HEK293 (cell line): ENCODE results near the gene TEDC2.

ENCODE experiments used
- AEBP2 ChIP-seq: fragments of 450-650 bp; formaldehyde crosslinking; IDR thresholded peaks from 2 replicates; pipeline ENCODE4 v1.5.1; 2016; ENCODE audit warnings: missing biosample characterization, missing genetic modification characterization, borderline replicate concordance
- BCL11B ChIP-seq: fragments of 450-650 bp; formaldehyde crosslinking; IDR thresholded peaks from 2 replicates; pipeline ENCODE4 v1.5.1; 2016; ENCODE audit warnings: low read depth, missing biosample characterization, missing genetic modification characterization
- KLF1 ChIP-seq: fragments of 450-650 bp; formaldehyde crosslinking; IDR thresholded peaks from 2 replicates; pipeline ENCODE4 v1.5.1; 2016; ENCODE audit warnings: missing biosample characterization, missing genetic modification characterization
- PRDM6 ChIP-seq: fragments of 450-650 bp; formaldehyde crosslinking; IDR thresholded peaks from 2 replicates; pipeline ENCODE4 v1.5.1; 2017; ENCODE audit warnings: missing biosample characterization, missing genetic modification characterization
- REPIN1 ChIP-seq: fragments of 450-650 bp; formaldehyde crosslinking; IDR thresholded peaks from 2 replicates; pipeline ENCODE4 v1.5.1; 2017; ENCODE audit warnings: missing biosample characterization, missing genetic modification characterization, low read depth
- YY1 ChIP-seq: fragments of 450-650 bp; formaldehyde crosslinking; IDR thresholded peaks from 2 replicates; pipeline ENCODE4 v1.5.1; 2018; ENCODE audit warnings: missing biosample characterization, missing genetic modification characterization
- ZBTB10 ChIP-seq: fragments of 450-650 bp; formaldehyde crosslinking; IDR thresholded peaks from 2 replicates; pipeline ENCODE4 v1.5.1; 2016; ENCODE audit warnings: missing biosample characterization, missing genetic modification characterization
- ZBTB21 ChIP-seq: fragments of 450-650 bp; formaldehyde crosslinking; IDR thresholded peaks from 2 replicates; pipeline ENCODE4 v1.5.1; 2017; ENCODE audit warnings: missing biosample characterization, missing genetic modification characterization
- ZNF133 ChIP-seq: fragments of 450-650 bp; formaldehyde crosslinking; IDR thresholded peaks from 2 replicates; pipeline ENCODE4 v1.5.1; 2016; ENCODE audit warnings: missing biosample characterization, missing genetic modification characterization
- ZNF2 ChIP-seq: fragments of 450-650 bp; formaldehyde crosslinking; IDR thresholded peaks from 2 replicates; pipeline ENCODE4 v1.5.1; 2016; ENCODE audit warnings: missing biosample characterization, missing genetic modification characterization
- ZNF398 ChIP-seq: fragments of 450-650 bp; formaldehyde crosslinking; IDR thresholded peaks from 2 replicates; pipeline ENCODE4 v1.5.1; 2017; ENCODE audit warnings: missing biosample characterization, missing genetic modification characterization
- ZNF580 ChIP-seq: fragments of 450-650 bp; formaldehyde crosslinking; IDR thresholded peaks from 2 replicates; pipeline ENCODE4 v1.5.1; 2016; ENCODE audit warnings: missing biosample characterization, missing genetic modification characterization
- ZNF660 ChIP-seq: fragments of 450-650 bp; IDR thresholded peaks from 2 replicates; pipeline ENCODE4 v1.5.1; 2018; ENCODE audit warnings: missing biosample characterization, mild to moderate bottlenecking, missing genetic modification characterization
- ZNF670 ChIP-seq: fragments of 450-650 bp; formaldehyde crosslinking; IDR thresholded peaks from 2 replicates; pipeline ENCODE4 v1.5.1; 2016; ENCODE audit warnings: missing biosample characterization, missing genetic modification characterization, low read depth
- ZNF76 ChIP-seq: fragments of 450-650 bp; formaldehyde crosslinking; IDR thresholded peaks from 2 replicates; pipeline ENCODE4; 2016; ENCODE audit warnings: low read depth, missing biosample characterization, missing genetic modification characterization, borderline replicate concordance
- TF ChIP-seq, protein P1 (sequence below): fragments of 450-650 bp; formaldehyde crosslinking; IDR thresholded peaks from 2 replicates; pipeline ENCODE4 v1.5.0; 2017; ENCODE audit warnings: missing biosample characterization, missing genetic modification characterization, borderline replicate concordance
- TF ChIP-seq, protein P2 (sequence below): fragments of 450-650 bp; formaldehyde crosslinking; IDR thresholded peaks from 2 replicates; pipeline ENCODE4 v1.5.1; 2016; ENCODE audit warnings: missing biosample characterization, missing genetic modification characterization
- TF ChIP-seq, protein P3 (sequence below): fragments of 450-650 bp; formaldehyde crosslinking; IDR thresholded peaks from 2 replicates; pipeline ENCODE4 v1.5.1; 2016; ENCODE audit warnings: missing biosample characterization, missing genetic modification characterization, low read depth
- TF ChIP-seq, protein P4 (sequence below): fragments of 450-650 bp; formaldehyde crosslinking; conservative IDR thresholded peaks from 2 replicates; pipeline ENCODE4 v1.5.1; 2016; ENCODE audit warnings: low read depth, missing biosample characterization, missing genetic modification characterization

TEDC2 gene

GRCh38 chr16:2475413-2476344 lies 15.8 kb downstream of the TEDC2 start (continued):
- TF ChIP-seq, protein P1, sequence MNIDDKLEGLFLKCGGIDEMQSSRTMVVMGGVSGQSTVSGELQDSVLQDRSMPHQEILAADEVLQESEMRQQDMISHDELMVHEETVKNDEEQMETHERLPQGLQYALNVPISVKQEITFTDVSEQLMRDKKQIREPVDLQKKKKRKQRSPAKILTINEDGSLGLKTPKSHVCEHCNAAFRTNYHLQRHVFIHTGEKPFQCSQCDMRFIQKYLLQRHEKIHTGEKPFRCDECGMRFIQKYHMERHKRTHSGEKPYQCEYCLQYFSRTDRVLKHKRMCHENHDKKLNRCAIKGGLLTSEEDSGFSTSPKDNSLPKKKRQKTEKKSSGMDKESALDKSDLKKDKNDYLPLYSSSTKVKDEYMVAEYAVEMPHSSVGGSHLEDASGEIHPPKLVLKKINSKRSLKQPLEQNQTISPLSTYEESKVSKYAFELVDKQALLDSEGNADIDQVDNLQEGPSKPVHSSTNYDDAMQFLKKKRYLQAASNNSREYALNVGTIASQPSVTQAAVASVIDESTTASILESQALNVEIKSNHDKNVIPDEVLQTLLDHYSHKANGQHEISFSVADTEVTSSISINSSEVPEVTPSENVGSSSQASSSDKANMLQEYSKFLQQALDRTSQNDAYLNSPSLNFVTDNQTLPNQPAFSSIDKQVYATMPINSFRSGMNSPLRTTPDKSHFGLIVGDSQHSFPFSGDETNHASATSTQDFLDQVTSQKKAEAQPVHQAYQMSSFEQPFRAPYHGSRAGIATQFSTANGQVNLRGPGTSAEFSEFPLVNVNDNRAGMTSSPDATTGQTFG (tag by site-specific recombination), result no peak
- no peak for TF ChIP-seq AEBP2
- TF ChIP-seq, protein P2, sequence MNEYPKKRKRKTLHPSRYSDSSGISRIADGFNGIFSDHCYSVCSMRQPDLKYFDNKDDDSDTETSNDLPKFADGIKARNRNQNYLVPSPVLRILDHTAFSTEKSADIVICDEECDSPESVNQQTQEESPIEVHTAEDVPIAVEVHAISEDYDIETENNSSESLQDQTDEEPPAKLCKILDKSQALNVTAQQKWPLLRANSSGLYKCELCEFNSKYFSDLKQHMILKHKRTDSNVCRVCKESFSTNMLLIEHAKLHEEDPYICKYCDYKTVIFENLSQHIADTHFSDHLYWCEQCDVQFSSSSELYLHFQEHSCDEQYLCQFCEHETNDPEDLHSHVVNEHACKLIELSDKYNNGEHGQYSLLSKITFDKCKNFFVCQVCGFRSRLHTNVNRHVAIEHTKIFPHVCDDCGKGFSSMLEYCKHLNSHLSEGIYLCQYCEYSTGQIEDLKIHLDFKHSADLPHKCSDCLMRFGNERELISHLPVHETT (tag by site-specific recombination), result no peak
- TF ChIP-seq ZNF398 (tag by site-specific recombination), result no peak
- no peak for TF ChIP-seq ZNF670
- TF ChIP-seq, protein P3, sequence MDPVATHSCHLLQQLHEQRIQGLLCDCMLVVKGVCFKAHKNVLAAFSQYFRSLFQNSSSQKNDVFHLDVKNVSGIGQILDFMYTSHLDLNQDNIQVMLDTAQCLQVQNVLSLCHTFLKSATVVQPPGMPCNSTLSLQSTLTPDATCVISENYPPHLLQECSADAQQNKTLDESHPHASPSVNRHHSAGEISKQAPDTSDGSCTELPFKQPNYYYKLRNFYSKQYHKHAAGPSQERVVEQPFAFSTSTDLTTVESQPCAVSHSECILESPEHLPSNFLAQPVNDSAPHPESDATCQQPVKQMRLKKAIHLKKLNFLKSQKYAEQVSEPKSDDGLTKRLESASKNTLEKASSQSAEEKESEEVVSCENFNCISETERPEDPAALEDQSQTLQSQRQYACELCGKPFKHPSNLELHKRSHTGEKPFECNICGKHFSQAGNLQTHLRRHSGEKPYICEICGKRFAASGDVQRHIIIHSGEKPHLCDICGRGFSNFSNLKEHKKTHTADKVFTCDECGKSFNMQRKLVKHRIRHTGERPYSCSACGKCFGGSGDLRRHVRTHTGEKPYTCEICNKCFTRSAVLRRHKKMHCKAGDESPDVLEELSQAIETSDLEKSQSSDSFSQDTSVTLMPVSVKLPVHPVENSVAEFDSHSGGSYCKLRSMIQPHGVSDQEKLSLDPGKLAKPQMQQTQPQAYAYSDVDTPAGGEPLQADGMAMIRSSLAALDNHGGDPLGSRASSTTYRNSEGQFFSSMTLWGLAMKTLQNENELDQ (tag by site-specific recombination), result no peak
- no peak for TF ChIP-seq ZNF133
- TF ChIP-seq ZNF2 (tag by site-specific recombination), result no peak
- no peak for TF ChIP-seq YY1
- no peak for TF ChIP-seq ZNF660
- TF ChIP-seq ZNF580 (tag by site-specific recombination), result no peak
- no peak for TF ChIP-seq ZNF76
- TF ChIP-seq REPIN1, result no peak
- TF ChIP-seq ZBTB21, result no peak
- 0 out of 2 replicates have a peak, but pooled peaks have one; percentile 28 for TF ChIP-seq BCL11B (tag by site-specific recombination)
- TF ChIP-seq ZBTB10 (tag by site-specific recombination), result no peak
- TF ChIP-seq, protein P4, sequence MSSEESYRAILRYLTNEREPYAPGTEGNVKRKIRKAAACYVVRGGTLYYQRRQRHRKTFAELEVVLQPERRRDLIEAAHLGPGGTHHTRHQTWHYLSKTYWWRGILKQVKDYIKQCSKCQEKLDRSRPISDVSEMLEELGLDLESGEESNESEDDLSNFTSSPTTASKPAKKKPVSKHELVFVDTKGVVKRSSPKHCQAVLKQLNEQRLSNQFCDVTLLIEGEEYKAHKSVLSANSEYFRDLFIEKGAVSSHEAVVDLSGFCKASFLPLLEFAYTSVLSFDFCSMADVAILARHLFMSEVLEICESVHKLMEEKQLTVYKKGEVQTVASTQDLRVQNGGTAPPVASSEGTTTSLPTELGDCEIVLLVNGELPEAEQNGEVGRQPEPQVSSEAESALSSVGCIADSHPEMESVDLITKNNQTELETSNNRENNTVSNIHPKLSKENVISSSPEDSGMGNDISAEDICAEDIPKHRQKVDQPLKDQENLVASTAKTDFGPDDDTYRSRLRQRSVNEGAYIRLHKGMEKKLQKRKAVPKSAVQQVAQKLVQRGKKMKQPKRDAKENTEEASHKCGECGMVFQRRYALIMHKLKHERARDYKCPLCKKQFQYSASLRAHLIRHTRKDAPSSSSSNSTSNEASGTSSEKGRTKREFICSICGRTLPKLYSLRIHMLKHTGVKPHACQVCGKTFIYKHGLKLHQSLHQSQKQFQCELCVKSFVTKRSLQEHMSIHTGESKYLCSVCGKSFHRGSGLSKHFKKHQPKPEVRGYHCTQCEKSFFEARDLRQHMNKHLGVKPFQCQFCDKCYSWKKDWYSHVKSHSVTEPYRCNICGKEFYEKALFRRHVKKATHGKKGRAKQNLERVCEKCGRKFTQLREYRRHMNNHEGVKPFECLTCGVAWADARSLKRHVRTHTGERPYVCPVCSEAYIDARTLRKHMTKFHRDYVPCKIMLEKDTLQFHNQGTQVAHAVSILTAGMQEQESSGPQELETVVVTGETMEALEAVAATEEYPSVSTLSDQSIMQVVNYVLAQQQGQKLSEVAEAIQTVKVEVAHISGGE (tag by site-specific recombination), result no peak
- peak; percentile 73 for TF ChIP-seq KLF1
- TF ChIP-seq PRDM6 (tag by site-specific recombination), result no peak
